ENCODE measurements around the gene ACKR2. TPM values are rescaled to one million over a fixed set of nuclear protein-coding genes. Genes with fewer than 3 reads are reported as not detected.

Gene ACKR2
- total and polyA plus RNA-seq, 2 of the 13 experiments (the other 11 are each of a cell fraction or from before 2014, with no cell fraction given), result 1.1 to 1.9 TPM

GRCh38 chr3:42875325-42876151 is 66.3 kb downstream of the ACKR2 start, which contains the start of gene CYP8B1 (continued):
- TF ChIP-seq SMARCC2 (IDR thresholded peaks at IDR 0.05), result no peak
- no peak for TF ChIP-seq ZFYVE20 (CRISPR knock-in tag; IDR thresholded peaks at IDR 0.05; ENCODE audit: borderline replicate concordance, low read depth)
- TF ChIP-seq ZFP90 (CRISPR knock-in tag; IDR thresholded peaks at IDR 0.05; ENCODE audit: borderline replicate concordance), result 0 out of 2 replicates have a peak, but pooled peaks have one; percentile 61
- TF ChIP-seq MEIS1 (CRISPR knock-in tag; IDR thresholded peaks at IDR 0.05; ENCODE audit: borderline replicate concordance), result no peak; the same call in 1 of the 2 replicates
- TF ChIP-seq KDM3A (CRISPR knock-in tag; IDR thresholded peaks at IDR 0.05; ENCODE audit: low read depth), result peak; percentile 66; the same call in 1 of the 2 replicates
- 0 out of 2 replicates have a peak, but pooled peaks have one; percentile 22 for TF ChIP-seq CSRNP1 (CRISPR knock-in tag; IDR thresholded peaks at IDR 0.05)
- peak; percentile 76 for TF ChIP-seq ZNF205 (CRISPR knock-in tag; IDR thresholded peaks at IDR 0.05)
- no peak for TF ChIP-seq ZNF800 (CRISPR knock-in tag; IDR thresholded peaks at IDR 0.05)
- no peak for TF ChIP-seq PTBP1 (IDR thresholded peaks at IDR 0.05; ENCODE audit: low read depth, low read length, poor library complexity, severe bottlenecking)
- TF ChIP-seq TOE1 (CRISPR knock-in tag; IDR thresholded peaks at IDR 0.05), result 0 out of 2 replicates have a peak, but pooled peaks have one; percentile 58
- TF ChIP-seq ZNF138 (CRISPR knock-in tag; IDR thresholded peaks at IDR 0.05; ENCODE audit: low read depth), result no peak
- no peak for TF ChIP-seq SRF (IDR thresholded peaks at IDR 0.05; ENCODE audit: low read depth, low read length)
- TF ChIP-seq SAP130 (CRISPR knock-in tag; IDR thresholded peaks at IDR 0.05; ENCODE audit: low read depth), result peak; percentile 66
- no peak; the same call in 1 of the 2 replicates for TF ChIP-seq BCL3 (CRISPR knock-in tag; IDR thresholded peaks at IDR 0.05)
- TF ChIP-seq PCBP2 (optimal IDR thresholded peaks at IDR 0.05; ENCODE audit: low read depth, low read length, poor library complexity, severe bottlenecking), result no peak
- TF ChIP-seq ZBTB25 (CRISPR knock-in tag; IDR thresholded peaks at IDR 0.05), result 0 out of 2 replicates have a peak, but pooled peaks have one; percentile 26
- no peak for TF ChIP-seq ZNF530 (CRISPR knock-in tag; IDR thresholded peaks at IDR 0.05; ENCODE audit: low read depth)
- TF ChIP-seq ZNF850 (CRISPR knock-in tag; conservative IDR thresholded peaks at IDR 0.05), result no peak
- TF ChIP-seq SCMH1 (CRISPR knock-in tag; IDR thresholded peaks at IDR 0.05; ENCODE audit: borderline replicate concordance), result no peak
- TF ChIP-seq ZFP37 (CRISPR knock-in tag; IDR thresholded peaks at IDR 0.05; ENCODE audit: borderline replicate concordance), result no peak; the same call in 1 of the 2 replicates
- TF ChIP-seq BCL6 (CRISPR knock-in tag; IDR thresholded peaks at IDR 0.05), result peak; percentile 79
- no peak for TF ChIP-seq PBX2 (CRISPR knock-in tag; IDR thresholded peaks at IDR 0.05)
